HG02970 (cell line): ENCODE data around the gene PCDHGB2.
"Not testable (repeated sequence)": the region's sequence is repeated elsewhere in the genome, so short reads cannot be mapped to it uniquely, and the experiment has no call there.

ENCODE experiments used
- ATAC-seq: cut with Tn5 transposase; IDR thresholded peaks from one replicate; pipeline ENCODE4 v1.9.1; 2021; ENCODE audit warnings: mild to moderate bottlenecking, moderate library complexity, moderate number of reproducible peaks; ENCODE audit not compliant: unreplicated experiment, low FRiP score

The PCDHGB2 gene

GRCh38 chr5:141383345-141383744 is 23.6 kb downstream of the PCDHGB2 start:
- no peak for ATAC-seq

GRCh38 chr5:141384471-141385267 is 24.9 kb downstream of the PCDHGB2 start:
- ATAC-seq: no peak

GRCh38 chr5:141387557-141388311 is 27.9 kb downstream of the PCDHGB2 start, which contains the start of gene PCDHGB4:
Gene PCDHGB4 (plus strand): TSS chr5:141387698. CDS start chr5:141387885, 187 bp downstream.
- not testable (repeated sequence) for ATAC-seq

GRCh38 chr5:141388661-141389060 is 28.9 kb downstream of the PCDHGB2 start:
- no peak for ATAC-seq

GRCh38 chr5:141389153-141390042 is 29.6 kb downstream of the PCDHGB2 start:
- no peak for ATAC-seq

GRCh38 chr5:141392429-141393198 is 32.8 kb downstream of the PCDHGB2 start, which contains the start of gene PCDHGA8:
Gene PCDHGA8 (plus strand): TSS chr5:141392633. CDS start chr5:141392814, 181 bp downstream.
- ATAC-seq: no peak

GRCh38 chr5:141393267-141393666 is 33.5 kb downstream of the PCDHGB2 start:
- ATAC-seq: no peak

GRCh38 chr5:141394401-141395187 is 34.8 kb downstream of the PCDHGB2 start:
- ATAC-seq: not testable (repeated sequence)

- not testable (repeated sequence) for ATAC-seq
These were observed 38.2 kb downstream of the PCDHGB2 start, which contains the start of gene PCDHGB5 for GRCh38 chr5:141397756-141398551. Gene PCDHGB5 (plus strand): TSS chr5:141397947. CDS start chr5:141398128, 181 bp downstream.

- ATAC-seq: no peak
These were observed 38.8 kb downstream of the PCDHGB2 start for GRCh38 chr5:141398608-141399007.

GRCh38 chr5:141399555-141400258 is 39.9 kb downstream of the PCDHGB2 start:
- no peak for ATAC-seq

GRCh38 chr5:141402553-141403243 is 42.9 kb downstream of the PCDHGB2 start, which contains the start of gene PCDHGA9:
Gene PCDHGA9 (plus strand): TSS chr5:141402778. CDS start chr5:141402953, 175 bp downstream.
- no peak for ATAC-seq

- ATAC-seq: no peak
These were observed 43.6 kb downstream of the PCDHGB2 start for GRCh38 chr5:141403387-141403786.

GRCh38 chr5:141407790-141408505 is 48.2 kb downstream of the PCDHGB2 start, which contains the start of gene PCDHGB6:
Gene PCDHGB6 (plus strand): TSS chr5:141408021. CDS start chr5:141408203, 182 bp downstream.
- ATAC-seq: not testable (repeated sequence)

- no peak for ATAC-seq
These were observed 50.0 kb downstream of the PCDHGB2 start for GRCh38 chr5:141409598-141410306.
